ENCODE data around the gene DENND5B. TPM values are rescaled to one million over a fixed set of nuclear protein-coding genes. Genes with fewer than 3 reads are reported as not detected.

Gene DENND5B
- total and polyA plus RNA-seq, 10 of the 15 experiments (the other 5 are each of a cell fraction or from before 2014, with no cell fraction given), result 0.39 to 32.5 (median 20.6) TPM

GRCh38 chr12:31536672-31537071, 54.3 kb downstream of the DENND5B start:
- no TSS peak for BruUV-seq (replicated peaks)
- in situ Hi-C loops (cut with MboI) (no loop called here), intact Hi-C loops (cut with micrococcal nuclease; ENCODE audit: unreplicated experiment) (no loop called here)
- H3K36me3 ChIP-seq (ENCODE audit: control insufficient read depth in 2 of 2, insufficient read depth in 2 of 2, low read length in 1 of 2), result 0 out of 4 replicates have a peak, but pooled peaks cover 0 to 3% of the 10 kb centered on the region in 2 experiments
- no peak overlapping the region for H3K9ac ChIP-seq (ENCODE audit: control insufficient read depth, insufficient read depth, low read length)
- H3K4me2 ChIP-seq (ENCODE audit: control insufficient read depth, insufficient read depth), result no peak overlapping the region
- H4K20me1 ChIP-seq (ENCODE audit: control insufficient read depth, insufficient read depth), result no peaks in the 10 kb centered on the region
- no peaks in the 10 kb centered on the region for H3K27me3 ChIP-seq (replicated peaks in 1 of 2; ENCODE audit: control insufficient read depth in 2 of 2, insufficient read depth in 2 of 2, low read length in 1 of 2)
- ChIA-PET SMC1A (ENCODE audit: uncharacterized antibody, unreplicated experiment) (no interaction called here), CTCF (no interaction called here), POLR2A (no interaction called here), RAD21 (ENCODE audit: unreplicated experiment) (no interaction called here)
- ATAC-seq (no peak), FAIRE-seq (no peak), DNase-seq (ENCODE audit: low read depth, low spot score) (no peak)
- no peak overlapping the region for H3K4me3 ChIP-seq
- no peak overlapping the region for H3K27ac ChIP-seq (ENCODE audit: control insufficient read depth, insufficient read depth)
- H3K9me3 ChIP-seq (replicated peaks; ENCODE audit: control insufficient read depth, insufficient read depth, low read length), result no peaks in the 10 kb centered on the region
- peaks cover 64% of the 10 kb centered on the region for H3K79me2 ChIP-seq (ENCODE audit: control insufficient read depth, insufficient read depth, low read length)
- H3K4me1 ChIP-seq (ENCODE audit: control insufficient read depth, insufficient read depth, low read length), result no peaks in the 10 kb centered on the region
- H2AFZ ChIP-seq (ENCODE audit: control insufficient read depth, low read depth, low read length), result no peak overlapping the region
- TF ChIP-seq SRF (IDR thresholded peaks at IDR 0.05; ENCODE audit: low read depth in 2 of 2, low read length in 2 of 2) (no peak), NR2F1 (conservative IDR thresholded peaks at IDR 0.05) (no peak), CHD4 (IDR thresholded peaks at IDR 0.05) (no peak), SREBF1 (IDR thresholded peaks at IDR 0.05; ENCODE audit: low read length) (no peak), ZNF592 (IDR thresholded peaks at IDR 0.05) (no peak), CUX1 (IDR thresholded peaks at IDR 0.05; ENCODE audit: insufficient replicate concordance, low read depth, low read length) (no peak), USF1 (IDR thresholded peaks at IDR 0.05; ENCODE audit: borderline replicate concordance, extremely low read length, insufficient read depth, low read depth, low read length) (no peak), ZNF687 (IDR thresholded peaks at IDR 0.05) (no peak), CBX3 (IDR thresholded peaks at IDR 0.05; ENCODE audit: borderline replicate concordance, low read depth) (no peak), TCF7 (IDR thresholded peaks at IDR 0.05; ENCODE audit: borderline replicate concordance) (no peak), NR2C1 (IDR thresholded peaks at IDR 0.05) (no peak)

All from GM12878 (cell line).